AG08395 (cell line): ENCODE measurements around the gene PRKCG.
"Not testable (repeated sequence)": the region's sequence is repeated elsewhere in the genome, so short reads cannot be mapped to it uniquely, and the experiment has no call there.

Experiments
- DNase-seq: peaks from one replicate; pipeline ENCODE4 v3.0.0; 2012; ENCODE audit warnings: mixed read lengths, low spot score

The PRKCG gene

DNA sequence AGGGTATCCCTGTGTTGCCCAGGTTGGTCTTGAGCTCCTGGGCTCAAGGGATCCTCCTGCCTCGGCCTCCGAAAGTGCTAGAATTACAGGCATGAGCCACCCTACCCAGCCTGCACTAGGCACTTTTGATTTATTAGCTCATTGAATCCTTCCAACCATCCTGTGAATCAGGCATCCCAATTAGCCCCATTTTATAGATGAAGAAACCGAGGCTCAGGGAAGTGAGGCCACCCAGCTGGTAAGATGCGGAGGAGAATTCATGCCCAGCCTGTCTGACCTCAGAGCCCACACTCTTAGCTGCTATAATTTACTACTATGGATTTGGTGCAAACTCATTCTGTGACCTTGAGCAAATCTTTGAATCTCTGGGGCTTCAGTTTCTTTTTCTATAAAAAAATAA is 62.9 kb downstream of the PRKCG start:
- DNase-seq: no peak

DNA sequence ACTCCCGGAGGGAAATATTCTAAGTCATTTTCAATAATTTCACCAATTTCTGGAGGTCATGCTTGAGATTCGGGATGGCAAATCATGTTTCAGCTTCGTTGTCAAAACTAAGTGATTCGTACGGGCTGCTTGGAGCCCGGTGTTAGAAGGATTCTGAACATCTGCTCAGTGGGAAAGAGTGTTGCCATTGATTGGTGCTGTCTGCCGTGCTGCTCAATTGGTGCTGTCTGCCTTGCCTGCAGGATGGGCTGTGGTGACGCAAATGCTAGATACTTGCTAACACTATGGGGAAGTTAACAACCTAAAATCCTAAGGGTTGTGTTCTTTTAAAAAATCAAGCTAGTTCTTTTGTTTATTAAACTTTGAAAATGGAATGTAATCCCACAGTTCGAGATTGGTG is 63.4 kb downstream of the PRKCG start:
- no peak for DNase-seq

DNA sequence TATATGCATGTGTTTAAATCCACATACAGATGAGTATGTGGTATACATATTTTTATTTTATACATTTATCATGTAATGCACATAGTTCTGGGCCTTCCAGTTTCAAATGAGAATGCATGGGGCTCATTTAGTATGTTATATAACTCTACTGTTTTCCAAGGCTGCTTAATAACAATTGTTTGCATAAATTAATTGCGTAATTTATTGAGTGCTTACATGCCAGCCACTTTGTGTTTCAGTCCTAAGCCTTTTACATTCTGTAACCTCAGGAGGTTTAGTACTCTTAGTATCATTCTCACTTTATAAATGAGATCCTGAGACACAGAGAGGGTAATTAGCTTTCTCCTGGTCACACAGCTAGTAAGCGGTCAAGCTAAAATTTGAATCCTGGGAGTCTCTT is 64.0 kb downstream of the PRKCG start:
- DNase-seq: no peak

DNA sequence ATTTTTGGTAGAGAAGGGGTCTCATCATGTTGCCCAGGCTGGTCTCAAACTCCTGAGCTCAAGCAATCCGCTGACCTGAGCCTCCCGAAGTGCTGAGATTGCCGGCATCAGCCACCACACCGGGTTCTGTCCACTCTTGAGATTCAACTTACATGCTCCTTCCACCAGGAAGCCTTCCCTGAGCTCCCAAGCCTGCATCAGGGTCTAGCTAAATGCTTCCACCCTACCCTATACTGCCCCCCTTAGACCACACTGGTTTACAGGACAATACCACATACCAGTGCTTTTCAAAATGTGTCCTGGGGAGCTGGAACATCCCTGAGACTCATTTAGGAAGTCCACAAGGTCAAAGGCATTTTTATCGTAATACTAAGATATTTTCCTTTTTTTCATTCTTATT is 65.6 kb downstream of the PRKCG start:
- DNase-seq: no peak

DNA sequence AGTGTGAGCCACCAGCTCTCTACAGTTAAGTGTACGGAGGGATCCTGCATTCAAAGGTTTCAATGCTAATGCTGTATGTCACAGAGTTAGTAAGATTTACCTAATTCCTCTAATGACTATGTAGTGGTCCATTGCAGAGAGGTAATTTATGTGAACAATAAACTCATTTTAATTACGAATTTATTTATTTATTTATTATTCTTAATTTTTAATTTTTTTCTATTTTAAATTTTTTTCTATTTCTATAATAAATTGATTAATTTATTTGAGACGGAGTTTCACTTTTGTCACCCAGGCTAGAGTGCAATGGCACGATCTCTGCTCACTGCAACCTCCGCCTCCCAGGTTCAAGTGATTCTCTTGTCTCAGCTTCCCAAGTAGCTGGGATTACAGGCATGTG is 66.6 kb downstream of the PRKCG start:
- DNase-seq: not testable (repeated sequence)

DNA sequence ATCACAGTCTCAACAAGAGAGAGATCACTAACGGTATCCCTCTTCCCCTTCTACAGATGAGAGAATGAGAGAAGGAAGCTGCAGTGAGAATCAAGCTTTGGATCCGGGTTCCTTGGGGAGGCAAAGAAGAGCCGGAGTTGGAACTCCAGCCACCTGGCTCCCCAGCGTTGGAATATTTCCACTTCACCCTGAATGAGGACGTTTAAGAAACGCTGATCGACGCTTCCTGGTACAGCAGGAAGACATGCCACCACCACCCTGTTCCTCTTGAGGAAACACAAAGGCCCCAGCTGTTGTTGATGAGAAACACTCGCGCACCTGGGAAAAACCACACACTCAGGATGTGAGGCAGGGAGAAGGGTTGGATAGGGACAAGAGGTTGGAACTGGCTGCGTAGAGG is 69.4 kb downstream of the PRKCG start:
- DNase-seq: no peak

DNA sequence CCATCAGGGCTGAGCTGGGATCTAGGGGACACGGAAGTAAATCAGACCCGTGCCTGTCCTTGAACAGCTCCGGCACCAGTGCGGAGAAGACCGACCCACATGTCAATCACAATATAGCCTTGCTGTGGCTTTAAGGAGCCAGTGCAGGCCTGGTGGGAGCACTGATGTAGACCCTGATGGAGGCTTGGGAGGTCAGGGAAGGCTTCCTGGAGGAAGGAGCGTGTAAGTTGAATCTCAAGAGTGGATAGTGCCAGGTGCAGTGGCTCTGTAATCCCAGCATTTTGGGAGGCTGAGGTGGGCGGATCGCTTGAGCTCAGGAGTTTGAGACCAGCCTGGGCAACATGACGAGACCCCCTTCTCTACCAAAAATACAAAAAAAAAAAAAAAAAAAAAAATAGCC is 70.0 kb downstream of the PRKCG start:
- no peak for DNase-seq

DNA sequence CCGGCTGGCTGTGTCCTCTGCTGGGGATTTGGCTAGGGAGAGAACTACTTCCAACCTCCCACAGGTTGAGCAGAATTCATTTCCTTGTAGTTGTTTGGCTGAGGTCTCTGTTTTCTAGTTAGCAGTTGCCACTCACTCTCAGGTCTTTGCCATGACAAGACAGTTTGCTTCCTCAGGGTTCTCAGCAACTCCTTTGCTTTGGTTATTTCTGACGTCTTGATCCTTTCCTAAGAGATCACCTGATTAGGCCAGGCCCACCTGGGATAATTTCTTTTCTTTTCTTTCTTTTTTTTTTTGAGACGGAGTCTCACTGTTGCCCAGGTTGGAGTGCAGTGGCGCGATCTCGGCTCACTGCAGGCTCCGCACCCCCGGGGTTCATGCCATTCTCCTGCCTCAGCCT is 71.4 kb downstream of the PRKCG start:
- DNase-seq: no peak
